Gastroesophageal sphincter (tissue), 2 donors: Measurements from ENCODE around the gene MLH3.

Experiments used
- POLR2A ChIP-seq, 2 donors: fragments of 450-650 bp; IDR thresholded peaks; one replicate each; pipeline ENCODE4 v1.6.1; 2017; ENCODE audit warnings: antibody characterized with exemption in 2 of 2, mild to moderate bottlenecking in 2 of 2, moderate library complexity in 1 of 2
- POLR2AphosphoS5 ChIP-seq: sonication (generic); formaldehyde crosslinking; IDR thresholded peaks from one replicate; pipeline ENCODE4 v1.6.1; 2017; ENCODE audit warnings: antibody characterized with exemption

- no peak for TF ChIP-seq POLR2A (IDR thresholded peaks at IDR 0.05)
- no peak for TF ChIP-seq POLR2AphosphoS5
Measured at GRCh38 chr14:74984236-74985027, 66.8 kb downstream of the MLH3 start.
